Brain microvascular endothelial cell (primary cell): ENCODE results near the gene LDAH.

ENCODE experiments used
- DNase-seq: peaks from one replicate; pipeline ENCODE4 v3.0.0-alpha.2; 2020
- H3K27ac ChIP-seq: fragments of 250-450 bp; sonication (Bioruptor Pico); 2 replicates; pipeline ENCODE4 v1.5.1; 2020; ENCODE audit warnings: mild to moderate bottlenecking, moderate library complexity
- H3K27me3 ChIP-seq: fragments of 250-450 bp; sonication (Bioruptor Pico); replicated peaks from 2 replicates; pipeline ENCODE4 v1.5.1; 2020; ENCODE audit warnings: mild to moderate bottlenecking
- H3K36me3 ChIP-seq: fragments of 250-450 bp; sonication (Bioruptor Pico); replicated peaks from 2 replicates; pipeline ENCODE4 v1.5.1; 2020; ENCODE audit warnings: mild to moderate bottlenecking
- H3K4me3 ChIP-seq: 2 replicates; pipeline ENCODE4 v1.5.1; 2011; ENCODE audit warnings: low read depth, mild to moderate bottlenecking, control low read depth, low read length, moderate library complexity
- in situ Hi-C: cut with HindIII; loops from 2 replicates; pipeline ENCODE4 v1.10.0; 2017; ENCODE audit warnings: low sequenced_read_pairs, low pct_ligation_motif_present
- TF ChIP-seq, protein P1 (sequence below): IDR thresholded peaks from 2 replicates; pipeline ENCODE4 v1.5.1; 2011; ENCODE audit warnings: low read depth, mild to moderate bottlenecking, moderate library complexity, low read length, control low read depth, inconsistent platforms; ENCODE audit errors: missing control alignments

The LDAH gene

GRCh38 chr2:20758997-20759396 lies 63.9 kb downstream of the LDAH start:
- DNase-seq, result no peak
- in situ Hi-C loops, result no loop called here
- Histone ChIP-seq H3K27ac (no peak overlapping the region), H3K27me3 (no peaks in the 10 kb centered on the region), H3K4me3 (no peak overlapping the region), H3K36me3 (no peaks in the 10 kb centered on the region)
- TF ChIP-seq, protein P1, sequence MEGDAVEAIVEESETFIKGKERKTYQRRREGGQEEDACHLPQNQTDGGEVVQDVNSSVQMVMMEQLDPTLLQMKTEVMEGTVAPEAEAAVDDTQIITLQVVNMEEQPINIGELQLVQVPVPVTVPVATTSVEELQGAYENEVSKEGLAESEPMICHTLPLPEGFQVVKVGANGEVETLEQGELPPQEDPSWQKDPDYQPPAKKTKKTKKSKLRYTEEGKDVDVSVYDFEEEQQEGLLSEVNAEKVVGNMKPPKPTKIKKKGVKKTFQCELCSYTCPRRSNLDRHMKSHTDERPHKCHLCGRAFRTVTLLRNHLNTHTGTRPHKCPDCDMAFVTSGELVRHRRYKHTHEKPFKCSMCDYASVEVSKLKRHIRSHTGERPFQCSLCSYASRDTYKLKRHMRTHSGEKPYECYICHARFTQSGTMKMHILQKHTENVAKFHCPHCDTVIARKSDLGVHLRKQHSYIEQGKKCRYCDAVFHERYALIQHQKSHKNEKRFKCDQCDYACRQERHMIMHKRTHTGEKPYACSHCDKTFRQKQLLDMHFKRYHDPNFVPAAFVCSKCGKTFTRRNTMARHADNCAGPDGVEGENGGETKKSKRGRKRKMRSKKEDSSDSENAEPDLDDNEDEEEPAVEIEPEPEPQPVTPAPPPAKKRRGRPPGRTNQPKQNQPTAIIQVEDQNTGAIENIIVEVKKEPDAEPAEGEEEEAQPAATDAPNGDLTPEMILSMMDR, result no peak

DNA sequence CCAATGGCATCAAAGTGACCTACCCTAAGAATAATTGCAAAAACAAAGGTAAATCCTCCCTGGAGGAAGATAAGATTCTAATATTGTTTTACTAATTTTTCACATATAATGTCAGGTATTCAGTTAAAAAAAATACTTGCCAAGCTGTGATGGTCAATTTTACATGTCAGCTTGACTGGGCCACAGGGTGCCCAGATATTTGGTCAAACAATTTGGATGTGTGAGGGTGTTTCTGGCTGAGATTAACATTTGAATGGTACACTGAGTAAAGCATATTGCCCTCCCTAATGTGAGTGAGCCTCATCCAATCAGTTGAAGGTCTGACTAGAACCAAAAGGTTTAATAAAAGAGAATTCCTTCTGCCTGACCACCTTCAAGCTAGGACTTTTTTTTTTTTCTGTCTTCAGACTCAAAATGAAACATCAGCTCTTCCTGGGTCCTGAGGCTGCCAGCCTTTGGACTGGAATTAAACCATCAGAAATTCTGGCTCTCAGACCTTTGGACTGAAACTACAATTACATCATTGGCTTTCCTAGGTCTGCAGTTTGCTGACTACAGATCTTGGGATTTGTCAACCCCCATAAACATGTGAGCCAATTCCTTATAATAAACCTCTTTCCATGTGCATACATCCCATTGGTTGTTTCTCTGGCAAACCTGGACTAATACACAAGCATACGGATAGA lies 65.4 kb downstream of the LDAH start:
- Histone ChIP-seq H3K27me3 (no peaks in the 10 kb centered on the region), H3K36me3 (no peaks in the 10 kb centered on the region), H3K4me3 (no peak overlapping the region), H3K27ac (no peak overlapping the region)
- in situ Hi-C loops, result no loop called here
- TF ChIP-seq, protein P1, result no peak
- DNase-seq, result no peak

DNA sequence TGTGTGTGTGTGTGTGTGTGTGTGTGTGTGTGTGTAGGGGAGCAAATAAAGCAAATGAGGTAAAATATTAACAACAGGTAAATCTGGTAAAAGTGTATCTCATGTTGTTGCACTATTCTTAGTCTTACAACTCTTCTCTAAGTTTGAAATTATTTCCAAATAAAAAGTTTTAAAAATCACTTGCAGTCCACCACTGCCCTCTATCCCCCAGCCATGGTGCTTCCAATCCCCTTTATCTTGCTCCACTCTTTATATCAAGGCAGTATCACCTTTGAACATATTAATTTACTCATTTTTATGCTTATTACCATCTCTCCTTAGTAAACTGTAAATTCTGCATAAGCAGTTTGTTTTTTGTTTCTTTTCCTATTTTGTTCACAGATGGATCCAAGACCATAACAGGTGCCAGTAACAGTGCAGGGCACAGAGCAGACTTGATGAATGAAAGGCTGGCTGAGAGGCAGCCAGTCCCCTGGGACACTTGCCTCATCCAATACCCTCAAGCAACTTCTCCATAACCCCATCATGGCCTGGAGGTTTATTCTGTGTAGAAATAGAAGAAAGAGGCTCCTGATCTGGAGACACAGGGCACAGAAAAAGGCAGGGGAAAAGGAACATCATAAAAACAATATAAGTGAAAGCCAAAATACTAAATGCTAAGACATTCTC lies 67.6 kb downstream of the LDAH start:
- Histone ChIP-seq H3K36me3 (no peaks in the 10 kb centered on the region), H3K4me3 (no peak overlapping the region), H3K27me3 (no peaks in the 10 kb centered on the region), H3K27ac (no peak overlapping the region)
- in situ Hi-C loops, result no loop called here
- TF ChIP-seq, protein P1, result peak; percentile 31
- DNase-seq, result no peak

DNA sequence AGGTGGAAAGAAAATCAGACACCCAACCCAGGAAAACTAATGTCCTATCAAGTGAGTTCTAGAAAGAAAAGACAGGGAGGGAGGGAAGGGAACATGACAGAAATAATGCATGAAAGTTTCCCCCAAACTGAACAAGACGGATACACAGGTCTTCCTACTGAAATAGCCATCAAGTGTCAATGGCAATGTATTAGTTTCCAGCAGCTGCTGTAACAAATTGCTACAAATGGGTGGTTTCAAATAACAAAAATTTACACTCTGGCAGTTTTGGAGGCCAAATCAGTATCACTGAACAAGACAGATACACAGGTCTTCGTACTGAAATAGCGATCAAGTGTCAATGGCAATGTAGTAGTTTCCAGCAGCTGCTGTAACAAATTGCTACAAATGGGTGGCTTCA lies 70.6 kb downstream of the LDAH start:
- Histone ChIP-seq H3K36me3 (no peaks in the 10 kb centered on the region), H3K27ac (no peak overlapping the region), H3K27me3 (no peaks in the 10 kb centered on the region), H3K4me3 (no peak overlapping the region)
- TF ChIP-seq, protein P1, result no peak
- in situ Hi-C loops, result no loop called here
- DNase-seq, result no peak

DNA sequence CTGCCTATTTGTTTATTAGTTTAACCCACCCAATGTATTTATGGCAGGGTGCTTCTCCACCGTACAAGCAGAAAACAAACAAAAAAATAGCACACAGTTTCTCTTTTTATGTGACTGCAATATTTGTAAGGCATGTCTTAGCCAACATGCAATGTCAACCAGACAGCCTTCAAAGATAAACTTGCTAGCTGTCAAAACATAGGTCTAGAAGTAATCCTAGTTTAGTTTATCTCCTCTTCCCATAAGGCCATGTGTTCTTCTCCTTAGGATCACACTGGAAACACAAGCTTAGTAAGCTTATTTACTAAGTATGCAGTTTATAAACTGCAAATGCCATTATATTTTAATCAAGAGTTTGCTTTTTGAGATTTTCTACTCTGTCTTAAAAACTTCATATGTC lies 75.6 kb downstream of the LDAH start:
- Histone ChIP-seq H3K27ac (no peak overlapping the region), H3K36me3 (no peaks in the 10 kb centered on the region), H3K27me3 (no peaks in the 10 kb centered on the region), H3K4me3 (no peak overlapping the region)
- in situ Hi-C loops, result no loop called here
- TF ChIP-seq, protein P1, result no peak
- DNase-seq, result no peak
